WTC11 (cell line): Measurements from ENCODE around the gene HACD3.

Experiments
- AFF4 ChIP-seq: sonication (generic); formaldehyde crosslinking; IDR thresholded peaks from 2 replicates; pipeline ENCODE4 v1.8.1; 2023; ENCODE audit warnings: mild to moderate bottlenecking, missing genetic modification reagents, borderline replicate concordance
- ARID4B ChIP-seq: sonication (generic); formaldehyde crosslinking; IDR thresholded peaks from 2 replicates; pipeline ENCODE4 v1.8.0; 2023; ENCODE audit warnings: missing genetic modification reagents, mild to moderate bottlenecking, borderline replicate concordance
- CREB1 ChIP-seq: sonication (generic); formaldehyde crosslinking; IDR thresholded peaks from 2 replicates; pipeline ENCODE4 v1.8.0; 2023; ENCODE audit warnings: mild to moderate bottlenecking, missing genetic modification reagents
- CTCF ChIP-seq: fragments of 200-600 bp; IDR thresholded peaks from 2 replicates; pipeline ENCODE4 v1.8.0; 2022; ENCODE audit warnings: antibody characterized with exemption
- ESRRA ChIP-seq: sonication (generic); formaldehyde crosslinking; IDR thresholded peaks from 2 replicates; pipeline ENCODE4 v1.8.1; 2022; ENCODE audit warnings: mild to moderate bottlenecking, missing genetic modification reagents, borderline replicate concordance
- FOXP1 ChIP-seq: sonication (generic); formaldehyde crosslinking; IDR thresholded peaks from 2 replicates; pipeline ENCODE4 v1.8.0; 2022; ENCODE audit warnings: missing genetic modification reagents, mild to moderate bottlenecking, moderate library complexity, borderline replicate concordance
- HMGXB4 ChIP-seq: sonication (generic); formaldehyde crosslinking; IDR thresholded peaks from 2 replicates; pipeline ENCODE4 v1.8.1; 2023; ENCODE audit warnings: mild to moderate bottlenecking, moderate library complexity, missing genetic modification reagents
- NR2C2 ChIP-seq: sonication (generic); formaldehyde crosslinking; IDR thresholded peaks from 2 replicates; pipeline ENCODE4 v1.8.0; 2022; ENCODE audit warnings: mild to moderate bottlenecking, missing genetic modification reagents
- RELA ChIP-seq: sonication (generic); formaldehyde crosslinking; IDR thresholded peaks from 2 replicates; pipeline ENCODE4 v1.8.1; 2022; ENCODE audit warnings: missing genetic modification reagents, mild to moderate bottlenecking, borderline replicate concordance
- SMAD3 ChIP-seq: sonication (generic); formaldehyde crosslinking; IDR thresholded peaks from 2 replicates; pipeline ENCODE4 v1.8.0; 2022; ENCODE audit warnings: missing genetic modification reagents, mild to moderate bottlenecking, borderline replicate concordance
- SP1 ChIP-seq: sonication (generic); formaldehyde crosslinking; conservative IDR thresholded peaks from 2 replicates; pipeline ENCODE4 v1.8.1; 2022; ENCODE audit warnings: missing genetic modification reagents
- ZNF121 ChIP-seq: sonication (generic); formaldehyde crosslinking; IDR thresholded peaks from 2 replicates; pipeline ENCODE4 v1.8.0; 2023; ENCODE audit warnings: missing genetic modification reagents
- ZNF138 ChIP-seq: sonication (generic); formaldehyde crosslinking; conservative IDR thresholded peaks from 2 replicates; pipeline ENCODE4 v1.8.1; 2022; ENCODE audit warnings: mild to moderate bottlenecking, moderate library complexity, missing genetic modification reagents
- TF ChIP-seq, protein P1 (sequence below): sonication (generic); formaldehyde crosslinking; IDR thresholded peaks from 2 replicates; pipeline ENCODE4 v1.8.1; 2022; ENCODE audit warnings: mild to moderate bottlenecking, moderate library complexity, missing genetic modification reagents

DNA sequence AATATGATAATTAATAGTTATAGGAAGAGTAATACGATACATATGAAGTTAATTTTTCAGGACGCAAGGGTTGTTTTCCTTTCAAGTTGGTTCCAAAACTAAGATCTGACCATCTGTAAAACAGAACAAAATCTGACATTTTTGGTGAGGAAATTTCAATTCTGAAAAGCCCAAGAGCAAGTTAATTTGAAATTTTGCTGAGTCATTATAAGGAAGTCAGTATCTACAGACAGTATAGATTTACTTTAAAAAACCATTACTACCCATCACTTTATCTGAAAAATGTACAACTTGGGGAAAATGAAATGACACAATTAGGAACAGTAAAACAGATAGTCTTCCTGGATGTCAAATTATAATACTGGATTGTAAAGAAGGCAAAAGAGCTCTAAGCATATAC is 68.2 kb downstream of the HACD3 start:
- no peak for TF ChIP-seq RELA (CRISPR knock-in tag)
- TF ChIP-seq SMAD3 (CRISPR knock-in tag), result no peak
- TF ChIP-seq CTCF, result no peak
- no peak for TF ChIP-seq FOXP1 (CRISPR knock-in tag)
- TF ChIP-seq, protein P1, sequence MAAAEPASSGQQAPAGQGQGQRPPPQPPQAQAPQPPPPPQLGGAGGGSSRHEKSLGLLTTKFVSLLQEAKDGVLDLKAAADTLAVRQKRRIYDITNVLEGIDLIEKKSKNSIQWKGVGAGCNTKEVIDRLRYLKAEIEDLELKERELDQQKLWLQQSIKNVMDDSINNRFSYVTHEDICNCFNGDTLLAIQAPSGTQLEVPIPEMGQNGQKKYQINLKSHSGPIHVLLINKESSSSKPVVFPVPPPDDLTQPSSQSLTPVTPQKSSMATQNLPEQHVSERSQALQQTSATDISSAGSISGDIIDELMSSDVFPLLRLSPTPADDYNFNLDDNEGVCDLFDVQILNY (CRISPR knock-in tag), result no peak
- TF ChIP-seq AFF4, result no peak
- TF ChIP-seq CREB1 (CRISPR knock-in tag), result no peak
- TF ChIP-seq HMGXB4 (CRISPR knock-in tag), result no peak
- no peak for TF ChIP-seq NR2C2 (CRISPR knock-in tag)
- no peak for TF ChIP-seq ZNF121 (CRISPR knock-in tag)
- no peak for TF ChIP-seq SP1
- TF ChIP-seq ARID4B, result no peak
- TF ChIP-seq ZNF138 (CRISPR knock-in tag), result no peak
- TF ChIP-seq ESRRA (CRISPR knock-in tag), result no peak
